Caki2 (cell line): ENCODE results near the gene MARCHF10. TPM values are rescaled to one million over a fixed set of nuclear protein-coding genes. Genes with fewer than 3 reads are reported as not detected.

Experiments used
- DNase-seq: peaks from one replicate; pipeline ENCODE4 v3.0.0-alpha.2; 2015; ENCODE audit warnings: low read depth
- in situ Hi-C: cut with HindIII; loops from 2 replicates; pipeline ENCODE4 v1.10.0; 2016; ENCODE audit warnings: low sequenced_read_pairs, low pct_unique_long_range_greater_than_20kb, mixed read lengths
- total RNA-seq: library from RNA; depleted of rRNA; stranded (reverse); fragments of >200 nt; shearing (Covaris generic); gene quantifications from 2 replicates; pipeline ENCODE4 v1.2.3, GENCODE V29; 2014; ENCODE audit warnings: low replicate concordance

The MARCHF10 gene
- total RNA-seq, 1 experiment from 2014 or later, result not detected

- in situ Hi-C loops, result no loop called here
- DNase-seq, result no peak
Measured at GRCh38 chr17:62676952-62677596, 131.0 kb downstream of the MARCHF10 start.

- no peak for DNase-seq
- in situ Hi-C loops, result no loop called here
Measured at GRCh38 chr17:62676231-62676943, 131.7 kb downstream of the MARCHF10 start.

- DNase-seq, result no peak
- in situ Hi-C loops, result no loop called here
Measured at GRCh38 chr17:62675701-62676100, 132.4 kb downstream of the MARCHF10 start.

GRCh38 chr17:62675260-62675659 is 132.9 kb downstream of the MARCHF10 start:
- in situ Hi-C loops, result no loop called here
- DNase-seq, result no peak

GRCh38 chr17:62674841-62675240 is 133.3 kb downstream of the MARCHF10 start:
- in situ Hi-C loops, result no loop called here
- DNase-seq, result no peak

GRCh38 chr17:62674363-62674739 is 133.8 kb downstream of the MARCHF10 start:
- in situ Hi-C loops, result no loop called here
- DNase-seq, result no peak

- DNase-seq, result no peak
- in situ Hi-C loops, result no loop called here
Measured at GRCh38 chr17:62673614-62674362, 134.3 kb downstream of the MARCHF10 start.

GRCh38 chr17:62672957-62673356 is 135.2 kb downstream of the MARCHF10 start:
- in situ Hi-C loops, result no loop called here
- no peak for DNase-seq

GRCh38 chr17:62671553-62671952 is 136.6 kb downstream of the MARCHF10 start:
- no peak for DNase-seq
- in situ Hi-C loops, result no loop called here

GRCh38 chr17:62670202-62670821 is 137.8 kb downstream of the MARCHF10 start:
- no peak for DNase-seq
- in situ Hi-C loops, result no loop called here

GRCh38 chr17:62668091-62668804 is 139.9 kb downstream of the MARCHF10 start:
- no peak for DNase-seq
- in situ Hi-C loops, result no loop called here

- no peak for DNase-seq
- in situ Hi-C loops, result no loop called here
Measured at GRCh38 chr17:62666801-62667591, 141.1 kb downstream of the MARCHF10 start.

- DNase-seq, result no peak
- in situ Hi-C loops, result no loop called here
Measured at GRCh38 chr17:62666061-62666800, 141.9 kb downstream of the MARCHF10 start.

- in situ Hi-C loops, result no loop called here
- no peak for DNase-seq
Measured at GRCh38 chr17:62665599-62665998, 142.5 kb downstream of the MARCHF10 start.

- in situ Hi-C loops, result no loop called here
Measured at GRCh38 chr17:62664336-62665120, 143.6 kb downstream of the MARCHF10 start.

GRCh38 chr17:62663304-62663703 is 144.8 kb downstream of the MARCHF10 start:
- in situ Hi-C loops, result no loop called here
- DNase-seq, result no peak

More at GRCh38 chr17:62664336-62665120, 143.6 kb downstream of the MARCHF10 start:
- DNase-seq, result no peak
